WTC11 (cell line): Measurements from ENCODE around the gene LPAR2. TPM values are rescaled to one million over a fixed set of nuclear protein-coding genes. Genes with fewer than 3 reads are reported as not detected.

ENCODE experiments used
- ATAC-seq: fragments of 200-7000 bp; cut with Tn5 transposase; 2 replicates; pipeline ENCODE4 v1.10.0; 2021; ENCODE audit warnings: mild to moderate bottlenecking, moderate library complexity
- CTCF ChIA-PET: fragments of 300-600 bp; sonication (Branson Sonifier 250); formaldehyde crosslinking; loops from one replicate; lab custom pipeline; 2021; ENCODE audit warnings: antibody characterized with exemption; lab: Charles Lee
- POLR2A ChIA-PET: fragments of 350-600 bp; sonication (Branson Sonifier 250); formaldehyde crosslinking; loops from one replicate; lab custom pipeline; 2021; ENCODE audit warnings: antibody characterized with exemption; lab: Charles Lee
- DNase-seq: peaks from one replicate; pipeline ENCODE4 v3.0.0; 2021; ENCODE audit warnings: low spot score
- H3K27ac Mint-ChIP-seq: 2 replicates; pipeline ENCODE4 v1.8.0; 2021; ENCODE audit warnings: mixed read lengths
- H3K27me3 Mint-ChIP-seq: 2 replicates; pipeline ENCODE4 v1.8.0; 2021; ENCODE audit warnings: low read depth, mild to moderate bottlenecking, moderate library complexity, mixed read lengths
- H3K36me3 Mint-ChIP-seq: 2 replicates; pipeline ENCODE4 v1.8.0; 2021; ENCODE audit warnings: mixed read lengths
- H3K4me1 Mint-ChIP-seq: 2 replicates; pipeline ENCODE4 v1.8.0; 2022; ENCODE audit warnings: mixed read lengths
- H3K4me3 Mint-ChIP-seq: 2 replicates; pipeline ENCODE4 v1.8.0; 2021; ENCODE audit warnings: mild to moderate bottlenecking, moderate library complexity, mixed read lengths
- H3K9me3 Mint-ChIP-seq: 2 replicates; pipeline ENCODE4 v1.8.0; 2021; ENCODE audit warnings: mixed read lengths
- E2F1 ChIP-seq: sonication (generic); formaldehyde crosslinking; IDR thresholded peaks from 2 replicates; pipeline ENCODE4 v1.8.0; 2022; ENCODE audit warnings: mild to moderate bottlenecking, missing genetic modification reagents
- KAT7 ChIP-seq: sonication (generic); formaldehyde crosslinking; IDR thresholded peaks from 2 replicates; pipeline ENCODE4 v1.8.1; 2023; ENCODE audit warnings: missing genetic modification reagents, mild to moderate bottlenecking, borderline replicate concordance
- SOX15 ChIP-seq: fragments of 250-450 bp; sonication (Bioruptor Pico); IDR thresholded peaks from 2 replicates; pipeline ENCODE4 v1.9.0; 2021; ENCODE audit warnings: mild to moderate bottlenecking
- STAT6 ChIP-seq: sonication (generic); formaldehyde crosslinking; conservative IDR thresholded peaks from 2 replicates; pipeline ENCODE4 v1.8.1; 2023; ENCODE audit warnings: mild to moderate bottlenecking, low read depth, missing genetic modification reagents, moderate library complexity
- ZNF121 ChIP-seq: sonication (generic); formaldehyde crosslinking; IDR thresholded peaks from 2 replicates; pipeline ENCODE4 v1.8.0; 2023; ENCODE audit warnings: missing genetic modification reagents
- ZNF138 ChIP-seq: sonication (generic); formaldehyde crosslinking; conservative IDR thresholded peaks from 2 replicates; pipeline ENCODE4 v1.8.1; 2022; ENCODE audit warnings: mild to moderate bottlenecking, moderate library complexity, missing genetic modification reagents
- ZNF263 ChIP-seq: sonication (generic); formaldehyde crosslinking; IDR thresholded peaks from 2 replicates; pipeline ENCODE4 v1.8.1; 2022; ENCODE audit warnings: low read depth, mild to moderate bottlenecking, moderate library complexity, missing genetic modification reagents
- ZNF423 ChIP-seq: fragments of 250-450 bp; sonication (Bioruptor Pico); IDR thresholded peaks from 2 replicates; pipeline ENCODE4 v2.1.2; 2022; ENCODE audit warnings: mild to moderate bottlenecking, moderate library complexity
- total RNA-seq: library from RNA; stranded (reverse); gene quantifications from 3 replicates; pipeline ENCODE4 v1.2.3, GENCODE V29; 2021
- TF ChIP-seq, protein P1 (sequence below): sonication (generic); formaldehyde crosslinking; IDR thresholded peaks from 2 replicates; pipeline ENCODE4 v1.8.1; 2022; ENCODE audit warnings: mild to moderate bottlenecking, missing genetic modification reagents, moderate library complexity, borderline replicate concordance
- TF ChIP-seq, protein P2 (sequence below): fragments of 250-450 bp; sonication (Bioruptor Pico); conservative IDR thresholded peaks from 2 replicates; pipeline ENCODE4 v1.9.0; 2021; ENCODE audit warnings: mild to moderate bottlenecking
- TF ChIP-seq, protein P3 (sequence below): sonication (generic); formaldehyde crosslinking; IDR thresholded peaks from 2 replicates; pipeline ENCODE4 v1.8.0; 2023; ENCODE audit warnings: missing genetic modification reagents
- TF ChIP-seq, protein P4 (sequence below): sonication (generic); formaldehyde crosslinking; IDR thresholded peaks from 2 replicates; pipeline ENCODE4 v1.8.0; 2023; ENCODE audit warnings: missing genetic modification reagents, mild to moderate bottlenecking, borderline replicate concordance
- TF ChIP-seq, protein P5 (sequence below): fragments of 200-600 bp; IDR thresholded peaks from 2 replicates; pipeline ENCODE4 v1.8.0; 2022; ENCODE audit warnings: antibody characterized with exemption

The LPAR2 gene
- total RNA-seq, 1 experiment from 2014 or later = 44.5 TPM

DNA sequence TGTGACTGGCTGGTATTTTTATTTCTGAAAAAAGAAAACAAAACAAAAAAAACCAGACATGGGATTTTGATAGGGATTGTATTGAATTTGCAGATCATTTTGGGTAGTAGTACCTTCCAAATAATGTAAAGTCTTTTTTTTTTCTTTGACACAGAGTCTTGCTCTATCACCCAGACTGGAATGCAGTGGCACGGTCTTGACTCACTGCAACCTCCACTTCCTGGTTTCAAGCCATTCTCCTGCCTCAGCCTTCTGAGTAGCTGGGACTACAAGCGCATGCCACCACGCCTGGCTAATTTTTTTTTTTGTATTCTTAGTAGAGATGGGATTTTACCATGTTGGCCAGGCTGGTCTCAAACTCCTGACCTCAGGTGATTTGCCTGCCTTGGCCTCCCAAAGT, 44.8 kb upstream of the LPAR2 start:
- ChIA-PET CTCF (interaction anchor here (0.7 kb wide), 1 partner anchor 118 kb away, joined by 4 read pairs; no protein-coding TSS in a partner anchor), POLR2A (no interaction called here)
- H3K4me1 Mint-ChIP-seq = peaks cover 18% of the 10 kb centered on the region
- H3K36me3 Mint-ChIP-seq = peaks cover 41% of the 10 kb centered on the region
- H3K9me3 Mint-ChIP-seq = no peaks in the 10 kb centered on the region
- no peak for TF ChIP-seq STAT6 (CRISPR knock-in tag)
- TF ChIP-seq, protein P1, sequence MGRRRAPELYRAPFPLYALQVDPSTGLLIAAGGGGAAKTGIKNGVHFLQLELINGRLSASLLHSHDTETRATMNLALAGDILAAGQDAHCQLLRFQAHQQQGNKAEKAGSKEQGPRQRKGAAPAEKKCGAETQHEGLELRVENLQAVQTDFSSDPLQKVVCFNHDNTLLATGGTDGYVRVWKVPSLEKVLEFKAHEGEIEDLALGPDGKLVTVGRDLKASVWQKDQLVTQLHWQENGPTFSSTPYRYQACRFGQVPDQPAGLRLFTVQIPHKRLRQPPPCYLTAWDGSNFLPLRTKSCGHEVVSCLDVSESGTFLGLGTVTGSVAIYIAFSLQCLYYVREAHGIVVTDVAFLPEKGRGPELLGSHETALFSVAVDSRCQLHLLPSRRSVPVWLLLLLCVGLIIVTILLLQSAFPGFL (CRISPR knock-in tag) = no peak
- no peak for TF ChIP-seq ZNF138 (CRISPR knock-in tag)
- no peak for TF ChIP-seq ZNF263 (CRISPR knock-in tag)
- TF ChIP-seq, protein P2, sequence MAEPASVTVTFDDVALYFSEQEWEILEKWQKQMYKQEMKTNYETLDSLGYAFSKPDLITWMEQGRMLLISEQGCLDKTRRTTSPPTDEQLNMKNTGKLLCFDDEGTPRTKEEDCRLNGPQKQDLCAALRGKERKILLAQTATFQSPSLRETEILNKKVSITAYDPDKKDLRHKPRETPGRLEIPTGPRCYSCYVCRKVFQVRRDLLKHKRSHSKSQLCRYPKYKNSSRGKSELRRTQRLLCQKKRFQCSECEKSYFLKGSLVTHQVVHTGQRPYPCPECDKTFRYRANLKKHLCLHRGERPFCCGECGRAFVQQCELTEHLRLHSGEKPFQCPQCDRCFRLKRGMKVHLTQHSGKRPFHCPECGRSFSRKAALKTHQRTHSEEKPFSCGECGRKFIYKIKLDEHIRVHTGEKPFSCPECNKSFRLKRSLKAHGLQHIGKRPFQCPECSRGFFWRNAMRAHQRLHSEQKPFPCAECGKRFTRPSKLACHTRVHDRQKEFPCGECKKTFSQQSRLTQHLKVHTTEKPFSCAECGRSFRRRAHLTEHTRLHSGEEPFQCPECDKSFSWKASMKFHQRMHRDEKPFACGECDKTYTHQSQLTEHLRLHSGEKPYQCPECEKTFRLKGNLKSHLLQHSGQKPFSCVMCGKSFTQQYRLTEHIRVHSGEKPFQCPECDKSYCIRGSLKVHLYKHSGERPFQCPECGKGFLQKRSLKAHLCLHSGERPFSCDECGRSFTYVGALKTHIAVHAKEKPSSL (CRISPR knock-in tag) = no peak
- no peak for TF ChIP-seq E2F1 (CRISPR knock-in tag)
- no peak for TF ChIP-seq SOX15 (CRISPR knock-in tag)
- no peak for TF ChIP-seq KAT7 (CRISPR knock-in tag)
- no peak for TF ChIP-seq ZNF121
- TF ChIP-seq, protein P3, sequence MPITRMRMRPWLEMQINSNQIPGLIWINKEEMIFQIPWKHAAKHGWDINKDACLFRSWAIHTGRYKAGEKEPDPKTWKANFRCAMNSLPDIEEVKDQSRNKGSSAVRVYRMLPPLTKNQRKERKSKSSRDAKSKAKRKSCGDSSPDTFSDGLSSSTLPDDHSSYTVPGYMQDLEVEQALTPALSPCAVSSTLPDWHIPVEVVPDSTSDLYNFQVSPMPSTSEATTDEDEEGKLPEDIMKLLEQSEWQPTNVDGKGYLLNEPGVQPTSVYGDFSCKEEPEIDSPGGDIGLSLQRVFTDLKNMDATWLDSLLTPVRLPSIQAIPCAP (CRISPR knock-in tag) = no peak
- TF ChIP-seq ZNF423 (CRISPR knock-in tag) = no peak
- TF ChIP-seq, protein P4, sequence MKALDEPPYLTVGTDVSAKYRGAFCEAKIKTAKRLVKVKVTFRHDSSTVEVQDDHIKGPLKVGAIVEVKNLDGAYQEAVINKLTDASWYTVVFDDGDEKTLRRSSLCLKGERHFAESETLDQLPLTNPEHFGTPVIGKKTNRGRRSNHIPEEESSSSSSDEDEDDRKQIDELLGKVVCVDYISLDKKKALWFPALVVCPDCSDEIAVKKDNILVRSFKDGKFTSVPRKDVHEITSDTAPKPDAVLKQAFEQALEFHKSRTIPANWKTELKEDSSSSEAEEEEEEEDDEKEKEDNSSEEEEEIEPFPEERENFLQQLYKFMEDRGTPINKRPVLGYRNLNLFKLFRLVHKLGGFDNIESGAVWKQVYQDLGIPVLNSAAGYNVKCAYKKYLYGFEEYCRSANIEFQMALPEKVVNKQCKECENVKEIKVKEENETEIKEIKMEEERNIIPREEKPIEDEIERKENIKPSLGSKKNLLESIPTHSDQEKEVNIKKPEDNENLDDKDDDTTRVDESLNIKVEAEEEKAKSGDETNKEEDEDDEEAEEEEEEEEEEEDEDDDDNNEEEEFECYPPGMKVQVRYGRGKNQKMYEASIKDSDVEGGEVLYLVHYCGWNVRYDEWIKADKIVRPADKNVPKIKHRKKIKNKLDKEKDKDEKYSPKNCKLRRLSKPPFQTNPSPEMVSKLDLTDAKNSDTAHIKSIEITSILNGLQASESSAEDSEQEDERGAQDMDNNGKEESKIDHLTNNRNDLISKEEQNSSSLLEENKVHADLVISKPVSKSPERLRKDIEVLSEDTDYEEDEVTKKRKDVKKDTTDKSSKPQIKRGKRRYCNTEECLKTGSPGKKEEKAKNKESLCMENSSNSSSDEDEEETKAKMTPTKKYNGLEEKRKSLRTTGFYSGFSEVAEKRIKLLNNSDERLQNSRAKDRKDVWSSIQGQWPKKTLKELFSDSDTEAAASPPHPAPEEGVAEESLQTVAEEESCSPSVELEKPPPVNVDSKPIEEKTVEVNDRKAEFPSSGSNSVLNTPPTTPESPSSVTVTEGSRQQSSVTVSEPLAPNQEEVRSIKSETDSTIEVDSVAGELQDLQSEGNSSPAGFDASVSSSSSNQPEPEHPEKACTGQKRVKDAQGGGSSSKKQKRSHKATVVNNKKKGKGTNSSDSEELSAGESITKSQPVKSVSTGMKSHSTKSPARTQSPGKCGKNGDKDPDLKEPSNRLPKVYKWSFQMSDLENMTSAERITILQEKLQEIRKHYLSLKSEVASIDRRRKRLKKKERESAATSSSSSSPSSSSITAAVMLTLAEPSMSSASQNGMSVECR (CRISPR knock-in tag) = no peak
- TF ChIP-seq, protein P5, sequence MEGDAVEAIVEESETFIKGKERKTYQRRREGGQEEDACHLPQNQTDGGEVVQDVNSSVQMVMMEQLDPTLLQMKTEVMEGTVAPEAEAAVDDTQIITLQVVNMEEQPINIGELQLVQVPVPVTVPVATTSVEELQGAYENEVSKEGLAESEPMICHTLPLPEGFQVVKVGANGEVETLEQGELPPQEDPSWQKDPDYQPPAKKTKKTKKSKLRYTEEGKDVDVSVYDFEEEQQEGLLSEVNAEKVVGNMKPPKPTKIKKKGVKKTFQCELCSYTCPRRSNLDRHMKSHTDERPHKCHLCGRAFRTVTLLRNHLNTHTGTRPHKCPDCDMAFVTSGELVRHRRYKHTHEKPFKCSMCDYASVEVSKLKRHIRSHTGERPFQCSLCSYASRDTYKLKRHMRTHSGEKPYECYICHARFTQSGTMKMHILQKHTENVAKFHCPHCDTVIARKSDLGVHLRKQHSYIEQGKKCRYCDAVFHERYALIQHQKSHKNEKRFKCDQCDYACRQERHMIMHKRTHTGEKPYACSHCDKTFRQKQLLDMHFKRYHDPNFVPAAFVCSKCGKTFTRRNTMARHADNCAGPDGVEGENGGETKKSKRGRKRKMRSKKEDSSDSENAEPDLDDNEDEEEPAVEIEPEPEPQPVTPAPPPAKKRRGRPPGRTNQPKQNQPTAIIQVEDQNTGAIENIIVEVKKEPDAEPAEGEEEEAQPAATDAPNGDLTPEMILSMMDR = no peak
- ATAC-seq = no peak
- H3K27ac Mint-ChIP-seq = no peak overlapping the region
- no peak overlapping the region for H3K4me3 Mint-ChIP-seq
- H3K27me3 Mint-ChIP-seq = no peaks in the 10 kb centered on the region
- DNase-seq = no peak
